GM12891 (cell line): ENCODE measurements around the gene CDK6.

Experiments
- POLR2A ChIP-seq: IDR thresholded peaks from 2 replicates; pipeline ENCODE4 v1.6.1; 2011; ENCODE audit warnings: low read depth, low read length, control low read depth
- POLR2AphosphoS5 ChIP-seq: IDR thresholded peaks from 2 replicates; pipeline ENCODE4 v1.6.1; 2011; ENCODE audit warnings: low read depth, low read length, control low read depth
- SPI1 ChIP-seq: IDR thresholded peaks from 2 replicates; pipeline ENCODE4 v1.6.1; 2011; ENCODE audit warnings: low read depth, low read length, control low read depth
- TAF1 ChIP-seq: IDR thresholded peaks from 2 replicates; pipeline ENCODE4 v1.6.1; 2011; ENCODE audit warnings: low read depth, low read length, control low read depth

- TF ChIP-seq POLR2A, result no peak
- no peak for TF ChIP-seq TAF1
- TF ChIP-seq POLR2AphosphoS5, result no peak
- no peak for TF ChIP-seq SPI1
These were observed 144.8 kb downstream of the CDK6 start for GRCh38 chr7:92691578-92691977.
